Upper lobe of left lung (tissue), 6 donors: ENCODE measurements around the gene FGGY. TPM values are rescaled to one million over a fixed set of nuclear protein-coding genes. Genes with fewer than 3 reads are reported as not detected.

Experiments used
- ATAC-seq, 2 donors: fragments of 200-7000 bp; cut with Tn5 transposase; one replicate each; pipeline ENCODE4 v1.9.1; 2022; ENCODE audit warnings: mild to moderate bottlenecking in 2 of 2, moderate library complexity in 2 of 2; ENCODE audit not compliant: low FRiP score in 2 of 2
- DNase-seq, 2 donors: peaks; one replicate each; pipeline ENCODE4 v3.0.0-alpha.2; 2019 to 2020
- H3K27ac ChIP-seq, 4 donors: fragments of 200-600 bp; sonication (generic); one replicate each; pipeline ENCODE4 v1.5.1; 2016 to 2019
- H3K27me3 ChIP-seq, 4 donors: fragments of 200-600 bp; sonication (generic); one replicate each; pipeline ENCODE4 v1.5.1; 2017 to 2019
- H3K36me3 ChIP-seq, 4 donors: fragments of 200-600 bp; sonication (generic); one replicate each; pipeline ENCODE4 v1.5.1; 2016 to 2019
- H3K4me1 ChIP-seq, 4 donors: fragments of 200-600 bp; sonication (generic); one replicate each; pipeline ENCODE4 v1.5.1; 2018 to 2019
- H3K4me3 ChIP-seq, 4 donors: fragments of 200-600 bp; sonication (generic); one replicate each; pipeline ENCODE4 v1.5.1; 2017 to 2019; ENCODE audit warnings: mild to moderate bottlenecking in 2 of 4, moderate library complexity in 1 of 4
- H3K9me3 ChIP-seq, 4 donors: fragments of 200-600 bp; sonication (generic); one replicate each; pipeline ENCODE4 v1.5.1; 2018 to 2019
- CTCF ChIP-seq, 6 experiments: fragments of 450-650 bp in 4 of 6; fragments of 200-600 bp in 2 of 6; sonication (generic) in 2 of 6; IDR thresholded peaks; one replicate each; pipeline ENCODE4 v1.5.1; 2016 to 2019; ENCODE audit warnings: antibody characterized with exemption in 6 of 6
- EP300 ChIP-seq, 4 donors: sonication (generic); formaldehyde crosslinking; IDR thresholded peaks; one replicate each; pipeline ENCODE4 v1.5.1; 2017; ENCODE audit warnings: antibody characterized with exemption in 4 of 4, control low read depth in 2 of 4
- POLR2A ChIP-seq, 4 donors: fragments of 450-650 bp; IDR thresholded peaks; one replicate each; pipeline ENCODE4 v1.5.1; 2016 to 2017; ENCODE audit warnings: antibody characterized with exemption in 4 of 4, mild to moderate bottlenecking in 2 of 4
- POLR2AphosphoS5 ChIP-seq, 2 donors: sonication (generic); formaldehyde crosslinking; IDR thresholded peaks; one replicate each; pipeline ENCODE4 v1.5.1; 2017; ENCODE audit warnings: antibody characterized with exemption in 2 of 2
- WGBS, 2 donors: methylation state at CpG; one replicate each; pipeline ENCODE4 v1.1.5; 2017 to 2018; 5-methylcytosine and 5-hydroxymethylcytosine counted together
- total RNA-seq, 6 donors: library from RNA; depleted of rRNA in 4 of 6; stranded (reverse); fragments of >200 nt in 4 of 6; gene quantifications; one replicate each; pipeline versions ENCODE4 v1.1.0 to v1.2.1, GENCODE V29; 2016 to 2021
- donor health status: DM: no; HTN: no; CAD: no; lungs with moderate emphysema.
- donor health status: DM: no; HTN: yes; CAD: no; lungs with severe emphysema.

FGGY gene
- total RNA-seq, 6 donors from 2014 or later = 11.8 to 51.3 (median 22.6) TPM

GRCh38 chr1:59565611-59566410 lies 268.9 kb downstream of the FGGY start:
- H3K4me3 ChIP-seq = no peak overlapping the region
- ATAC-seq (peak in 1 of 2 donors; percentile 71), DNase-seq (no peak)
- H3K27ac ChIP-seq = peak overlapping the region in 2 of 4 donors; percentile 42 to 58
- H3K4me1 ChIP-seq = peaks cover 11 to 24% (median 17%) of the 10 kb centered on the region in 4 donors
- TF ChIP-seq CTCF (IDR thresholded peaks at IDR 0.05) = no peak
- peak in 1 of 2 donors; percentile 42 for TF ChIP-seq POLR2AphosphoS5 (IDR thresholded peaks at IDR 0.05)
- 55 to 68% methylated on average over 5 of the region's 5 CpGs for WGBS, 2 donors
- H3K27me3 ChIP-seq = no peaks in the 10 kb centered on the region
- H3K9me3 ChIP-seq = no peaks in the 10 kb centered on the region
- no peaks in the 10 kb centered on the region for H3K36me3 ChIP-seq

GRCh38 chr1:59568158-59568935 lies 271.5 kb downstream of the FGGY start:
- no peak overlapping the region for H3K27ac ChIP-seq
- ATAC-seq (no peak), DNase-seq (no peak)
- no peaks in the 10 kb centered on the region for H3K9me3 ChIP-seq
- TF ChIP-seq CTCF (IDR thresholded peaks at IDR 0.05) (no peak), POLR2AphosphoS5 (IDR thresholded peaks at IDR 0.05) (no peak), EP300 (IDR thresholded peaks at IDR 0.05) (no peak), POLR2A (IDR thresholded peaks at IDR 0.05) (no peak)
- H3K4me1 ChIP-seq = peaks cover 16 to 34% (median 22%) of the 10 kb centered on the region in 4 donors
- H3K27me3 ChIP-seq = no peaks in the 10 kb centered on the region
- no peak overlapping the region for H3K4me3 ChIP-seq
- H3K36me3 ChIP-seq = no peaks in the 10 kb centered on the region
- WGBS, 2 donors = 83 to 84% methylated on average over 6 of the region's 6 CpGs

- 85 to 87% methylated on average over 2 of the region's 2 CpGs for WGBS, 2 donors
- Histone ChIP-seq H3K4me1 (peaks cover 16 to 34% (median 22%) of the 10 kb centered on the region in 4 donors), H3K36me3 (no peaks in the 10 kb centered on the region), H3K27ac (peak overlapping the region in 1 of 4 donors; percentile 44), H3K27me3 (no peaks in the 10 kb centered on the region), H3K9me3 (no peaks in the 10 kb centered on the region), H3K4me3 (no peak overlapping the region)
- DNase-seq (no peak), ATAC-seq (no peak)
- no peak for TF ChIP-seq POLR2A (IDR thresholded peaks at IDR 0.05)
- no peak for TF ChIP-seq POLR2AphosphoS5 (IDR thresholded peaks at IDR 0.05)
- no peak for TF ChIP-seq EP300 (IDR thresholded peaks at IDR 0.05)
- TF ChIP-seq CTCF (IDR thresholded peaks at IDR 0.05) = no peak
Measured at GRCh38 chr1:59569198-59569597, 272.3 kb downstream of the FGGY start.

GRCh38 chr1:59570524-59570923 lies 273.6 kb downstream of the FGGY start:
- Histone ChIP-seq H3K4me1 (peaks cover 16 to 34% (median 20%) of the 10 kb centered on the region in 4 donors), H3K36me3 (no peaks in the 10 kb centered on the region), H3K9me3 (no peaks in the 10 kb centered on the region), H3K27ac (peak overlapping the region in 2 of 4 donors; percentile 37 to 44), H3K4me3 (no peak overlapping the region), H3K27me3 (no peaks in the 10 kb centered on the region)
- WGBS, 2 donors = 6 to 23% methylated on average over 3 of the region's 3 CpGs
- peak in 1 of 2 donors; percentile 63 for DNase-seq
- TF ChIP-seq POLR2AphosphoS5 (IDR thresholded peaks at IDR 0.05) (peak; percentile 59 to 84), EP300 (IDR thresholded peaks at IDR 0.05) (peak in 2 of 4 donors; percentile 9 to 19), CTCF (IDR thresholded peaks at IDR 0.05) (no peak)
- ATAC-seq = peak in 1 of 2 donors; percentile 55
